Stomach (tissue), 4 donors: Measurements from ENCODE around the gene UNC5B.

Experiments
- EP300 ChIP-seq: sonication (generic); formaldehyde crosslinking; IDR thresholded peaks from one replicate; pipeline ENCODE4 v1.6.1; 2017; ENCODE audit warnings: antibody characterized with exemption
- POLR2A ChIP-seq, 4 donors: fragments of 450-650 bp; IDR thresholded peaks; one replicate each; pipeline ENCODE4 v1.6.1; 2016; ENCODE audit warnings: antibody characterized with exemption in 4 of 4, control low read depth in 2 of 4, mild to moderate bottlenecking in 1 of 4, moderate library complexity in 1 of 4
- POLR2AphosphoS5 ChIP-seq, 3 donors: sonication (generic); formaldehyde crosslinking; IDR thresholded peaks; one replicate each; pipeline ENCODE4 v1.6.1; 2016; ENCODE audit warnings: antibody characterized with exemption in 3 of 3
- TF ChIP-seq, protein P1 (sequence below), 7 experiments: fragments of 450-650 bp in 4 of 7; fragments of 200-600 bp in 3 of 7; sonication (generic) in 3 of 7; IDR thresholded peaks; one replicate each; pipeline ENCODE4 v1.5.1; 2016 to 2019; ENCODE audit warnings: antibody characterized with exemption in 7 of 7, control low read depth in 2 of 7, mild to moderate bottlenecking in 1 of 7

- TF ChIP-seq, protein P1, sequence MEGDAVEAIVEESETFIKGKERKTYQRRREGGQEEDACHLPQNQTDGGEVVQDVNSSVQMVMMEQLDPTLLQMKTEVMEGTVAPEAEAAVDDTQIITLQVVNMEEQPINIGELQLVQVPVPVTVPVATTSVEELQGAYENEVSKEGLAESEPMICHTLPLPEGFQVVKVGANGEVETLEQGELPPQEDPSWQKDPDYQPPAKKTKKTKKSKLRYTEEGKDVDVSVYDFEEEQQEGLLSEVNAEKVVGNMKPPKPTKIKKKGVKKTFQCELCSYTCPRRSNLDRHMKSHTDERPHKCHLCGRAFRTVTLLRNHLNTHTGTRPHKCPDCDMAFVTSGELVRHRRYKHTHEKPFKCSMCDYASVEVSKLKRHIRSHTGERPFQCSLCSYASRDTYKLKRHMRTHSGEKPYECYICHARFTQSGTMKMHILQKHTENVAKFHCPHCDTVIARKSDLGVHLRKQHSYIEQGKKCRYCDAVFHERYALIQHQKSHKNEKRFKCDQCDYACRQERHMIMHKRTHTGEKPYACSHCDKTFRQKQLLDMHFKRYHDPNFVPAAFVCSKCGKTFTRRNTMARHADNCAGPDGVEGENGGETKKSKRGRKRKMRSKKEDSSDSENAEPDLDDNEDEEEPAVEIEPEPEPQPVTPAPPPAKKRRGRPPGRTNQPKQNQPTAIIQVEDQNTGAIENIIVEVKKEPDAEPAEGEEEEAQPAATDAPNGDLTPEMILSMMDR (IDR thresholded peaks at IDR 0.05): no peak
- TF ChIP-seq POLR2AphosphoS5 (IDR thresholded peaks at IDR 0.05) (no peak), POLR2A (IDR thresholded peaks at IDR 0.05) (no peak), EP300 (no peak)
Observed at GRCh38 chr10:71203716-71204115, 8.7 kb upstream of the UNC5B start.
